H1 (cell line): Measurements from ENCODE around the gene SMOC2. TPM values are rescaled to one million over a fixed set of nuclear protein-coding genes. Genes with fewer than 3 reads are reported as not detected.

Experiments
- CTCF ChIA-PET: fragments of 300-600 bp; sonication (Branson Sonifier 250); formaldehyde crosslinking; loops from one replicate; lab custom pipeline; 2021; ENCODE audit not compliant: partially characterized antibody; lab: Charles Lee
- POLR2A ChIA-PET: fragments of 300-600 bp; sonication (Branson Sonifier 250); formaldehyde crosslinking; loops from one replicate; lab custom pipeline; 2021; ENCODE audit warnings: inconsistent platforms; ENCODE audit not compliant: partially characterized antibody; lab: Charles Lee
- DNase-seq, 2 experiments: peaks; one replicate each; pipeline versions ENCODE4 v3.0.0 to v3.0.0-alpha.2; 2010 to 2022; ENCODE audit warnings: low spot score in 2 of 2, low read depth in 1 of 2, mixed read lengths in 1 of 2
- FAIRE-seq: peaks from 2 replicates; lab custom pipeline; 2011; peaks lifted over from hg19 to GRCh38; lab: Jason Lieb, UNC
- H2AFZ ChIP-seq: 2 replicates; pipeline ENCODE4 v1.8.1; 2012; ENCODE audit warnings: low read length, inconsistent platforms
- H2AK5ac ChIP-seq: 2 replicates; pipeline ENCODE4 v1.6.1; 2013; ENCODE audit warnings: low read depth, low read length
- H2BK120ac ChIP-seq: replicated peaks from 2 replicates; pipeline ENCODE3; 2013; ENCODE audit warnings: low read depth, low read length, inconsistent platforms
- H2BK12ac ChIP-seq: 2 replicates; pipeline ENCODE4 v1.6.1; 2013; ENCODE audit warnings: low read depth, low read length
- H2BK15ac ChIP-seq: 2 replicates; pipeline ENCODE4 v1.6.1; 2013; ENCODE audit warnings: low read length
- H2BK20ac ChIP-seq: 2 replicates; pipeline ENCODE4 v1.6.1; 2013; ENCODE audit warnings: low read length
- H2BK5ac ChIP-seq: 2 replicates; pipeline ENCODE4 v1.6.1; 2013; ENCODE audit warnings: low read depth, low read length
- H3K14ac ChIP-seq: 2 replicates; pipeline ENCODE4 v1.6.1; 2013; ENCODE audit warnings: inconsistent platforms; ENCODE audit not compliant: insufficient read length
- H3K18ac ChIP-seq: 2 replicates; pipeline ENCODE4 v1.6.1; 2013; ENCODE audit warnings: low read length; ENCODE audit errors: extremely low read depth
- H3K23ac ChIP-seq: 2 replicates; pipeline ENCODE4 v1.6.1; 2013; ENCODE audit warnings: inconsistent platforms; ENCODE audit not compliant: insufficient read length
- H3K23me2 ChIP-seq: 2 replicates; pipeline ENCODE4 v1.6.1; 2013; ENCODE audit warnings: low read depth, low read length
- H3K27ac ChIP-seq: 2 replicates; pipeline ENCODE4 v1.6.1; 2011; ENCODE audit warnings: low read depth, low read length, inconsistent platforms
- H3K27me3 ChIP-seq, 4 experiments: replicated peaks in 1 of 4; 1 replicate in 1 of 4; 2 replicates in 3 of 4; pipeline versions ENCODE4 v1.6.1 to v1.8.1; 2011 to 2013; ENCODE audit warnings: low read length in 3 of 4, mild to moderate bottlenecking in 3 of 4, inconsistent platforms in 2 of 4, mixed read lengths in 2 of 4, moderate library complexity in 1 of 4; ENCODE audit not compliant: control insufficient read depth in 3 of 4, insufficient read depth in 3 of 4; ENCODE audit errors: extremely low read depth in 1 of 4
- H3K36me3 ChIP-seq, 4 experiments: 2 replicates each; pipeline versions ENCODE4 v1.6.1 to v1.8.1; 2011 to 2013; ENCODE audit warnings: mild to moderate bottlenecking in 4 of 4, low read length in 3 of 4, moderate library complexity in 2 of 4, control low read depth in 1 of 4, inconsistent platforms in 1 of 4; ENCODE audit not compliant: insufficient read depth in 4 of 4, control insufficient read depth in 2 of 4
- H3K4ac ChIP-seq: replicated peaks from 2 replicates; pipeline ENCODE3; 2013; ENCODE audit warnings: low read length, low read depth, mixed read lengths, inconsistent platforms; ENCODE audit not compliant: insufficient read length
- H3K4me1 ChIP-seq, 4 experiments: replicated peaks in 1 of 4; 1 replicate in 1 of 4; 2 replicates in 3 of 4; pipeline versions ENCODE4 v1.6.1 to v1.8.1; 2011 to 2013; ENCODE audit warnings: low read length in 3 of 4, inconsistent platforms in 2 of 4, mixed read lengths in 1 of 4; ENCODE audit not compliant: insufficient read depth in 4 of 4, control insufficient read depth in 3 of 4
- H3K4me2 ChIP-seq, 2 experiments: 2 replicates each; pipeline versions ENCODE4 v1.6.1 to v1.8.1; 2011 to 2013; ENCODE audit warnings: low read depth in 2 of 2, low read length in 2 of 2, control low read depth in 1 of 2, inconsistent platforms in 1 of 2, mild to moderate bottlenecking in 1 of 2; ENCODE audit not compliant: insufficient read depth in 1 of 2
- H3K4me3 ChIP-seq, 4 experiments: fragments of 200-600, 300-600 bp in 1 of 4; sonication (generic), shearing (Covaris generic), sonication (Bioruptor Twin) in 1 of 4; 2 replicates each; pipeline versions ENCODE4 v1.5.1 to v1.8.1; 2011 to 2016; ENCODE audit warnings: low read length in 4 of 4, low read depth in 3 of 4, control low read depth in 2 of 4, inconsistent platforms in 2 of 4, mild to moderate bottlenecking in 2 of 4, mixed read lengths in 1 of 4, moderate library complexity in 1 of 4; ENCODE audit not compliant: insufficient read depth in 2 of 4; ENCODE audit errors: extremely low read depth in 1 of 4
- H3K56ac ChIP-seq: replicated peaks from 2 replicates; pipeline ENCODE3; 2013; ENCODE audit warnings: low read depth, mild to moderate bottlenecking, mixed read lengths, low read length, inconsistent platforms; ENCODE audit not compliant: insufficient read length
- H3K79me1 ChIP-seq: 2 replicates; pipeline ENCODE4 v1.6.1; 2013; ENCODE audit warnings: low read depth, low read length, control low read depth
- H3K79me2 ChIP-seq, 2 experiments: 2 replicates each; pipeline versions ENCODE4 v1.6.1 to v1.8.1; 2012 to 2013; ENCODE audit warnings: low read length in 2 of 2, mild to moderate bottlenecking in 2 of 2, inconsistent platforms in 1 of 2; ENCODE audit not compliant: insufficient read depth in 2 of 2, control insufficient read depth in 1 of 2
- H3K9ac ChIP-seq, 4 experiments: replicated peaks in 1 of 4; 1 replicate in 1 of 4; 2 replicates in 3 of 4; pipeline versions ENCODE4 v1.6.1 to v1.8.1; 2011 to 2013; ENCODE audit warnings: low read depth in 3 of 4, low read length in 3 of 4, control low read depth in 2 of 4, mild to moderate bottlenecking in 2 of 4, moderate library complexity in 2 of 4, inconsistent platforms in 1 of 4; ENCODE audit errors: extremely low read depth in 1 of 4
- H3K9me3 ChIP-seq, 2 experiments: 2 replicates each; pipeline versions ENCODE4 v1.6.1 to v1.8.1; 2012 to 2013; ENCODE audit warnings: mild to moderate bottlenecking in 2 of 2, moderate library complexity in 2 of 2, control low read depth in 1 of 2, inconsistent platforms in 1 of 2, low read depth in 1 of 2, low read length in 1 of 2, mixed read lengths in 1 of 2; ENCODE audit not compliant: insufficient read depth in 2 of 2
- H4K20me1 ChIP-seq, 2 experiments: replicated peaks in 1 of 2; 2 replicates each; pipeline versions ENCODE3 to v1.8.1; 2011 to 2013; ENCODE audit warnings: inconsistent platforms in 2 of 2, low read length in 2 of 2, mild to moderate bottlenecking in 1 of 2; ENCODE audit not compliant: insufficient read depth in 2 of 2, control insufficient read depth in 1 of 2
- H4K5ac ChIP-seq: 2 replicates; pipeline ENCODE4 v1.6.1; 2013; ENCODE audit warnings: low read length, low read depth, mixed read lengths, inconsistent platforms; ENCODE audit not compliant: insufficient read length
- H4K8ac ChIP-seq: 2 replicates; pipeline ENCODE4 v1.8.0; 2013; ENCODE audit warnings: mild to moderate bottlenecking, moderate library complexity, low read length, inconsistent platforms; ENCODE audit not compliant: insufficient read depth; ENCODE audit errors: extremely low read depth
- H4K91ac ChIP-seq: replicated peaks from 2 replicates; pipeline ENCODE3; 2013; ENCODE audit warnings: low read length, mixed read lengths, inconsistent platforms; ENCODE audit not compliant: insufficient read length
- HDAC2 ChIP-seq, 2 experiments: fragments of 300-600 bp in 1 of 2; sonication (generic) in 1 of 2; IDR thresholded peaks; 2 replicates each; pipeline ENCODE4 v1.6.1; 2011 to 2012; ENCODE audit warnings: low read depth in 2 of 2, low read length in 2 of 2, mild to moderate bottlenecking in 2 of 2, moderate library complexity in 2 of 2, borderline replicate concordance in 1 of 2, inconsistent platforms in 1 of 2
- NANOG ChIP-seq: IDR thresholded peaks from 2 replicates; pipeline ENCODE4 v1.6.1; 2011; ENCODE audit warnings: low read length, low read depth, mild to moderate bottlenecking, inconsistent platforms; ENCODE audit not compliant: insufficient read depth, poor library complexity, severe bottlenecking
- POU5F1 ChIP-seq: IDR thresholded peaks from 2 replicates; pipeline ENCODE4 v1.6.1; 2011; ENCODE audit warnings: low read depth, mild to moderate bottlenecking, low read length, moderate library complexity
- SP4 ChIP-seq: IDR thresholded peaks from 2 replicates; pipeline ENCODE4 v1.6.1; 2012; ENCODE audit warnings: low read length, inconsistent platforms
- WGBS, 2 experiments: shearing (Covaris generic) in 1 of 2; methylation state at CpG; one replicate each; pipeline versions ENCODE4 v1.1.6 to v1.1.7; 2013 to 2015; ENCODE audit warnings: low lambda C conversion rate in 2 of 2, mixed read lengths in 2 of 2, inconsistent platforms in 1 of 2, low coverage in 1 of 2, missing lambda C conversion rate in 1 of 2; ENCODE audit not compliant: insufficient replicate concordance in 2 of 2, insufficient coverage in 1 of 2, insufficient read length in 1 of 2; ENCODE audit errors: extremely low coverage in 1 of 2, missing lambda C conversion rate in 1 of 2; 5-methylcytosine and 5-hydroxymethylcytosine counted together
- polyA plus RNA-seq, 7 experiments: library from polyadenylated mRNA; depleted of rRNA in 3 of 7; stranded (reverse) in 5 of 7; unstranded in 2 of 7; fragments of >200 nt in 5 of 7; fragments of 200-250 nt in 2 of 7; gene quantifications; 1 replicate in 5 of 7; 2 replicates in 1 of 7; 4 replicates in 1 of 7; pipeline versions ENCODE4 v1.2.1 to v1.2.3, GENCODE V29; 2011 to 2013; ENCODE audit warnings: missing spikeins in 2 of 7, mixed read lengths in 2 of 7
- total RNA-seq: library from RNA; stranded (reverse); fragmentation: NEBNext Ultra II Directional; extraction: Animal tissue kit (Norgen Biotek cat#: 25700); gene quantifications from 2 replicates; pipeline ENCODE4 v1.2.1, GENCODE V29; 2021

SMOC2 gene
- total and polyA plus RNA-seq, 2 of the 8 experiments (the other 6 are each of a cell fraction or from before 2014, with no cell fraction given): 7.7 to 8.5 TPM

DNA sequence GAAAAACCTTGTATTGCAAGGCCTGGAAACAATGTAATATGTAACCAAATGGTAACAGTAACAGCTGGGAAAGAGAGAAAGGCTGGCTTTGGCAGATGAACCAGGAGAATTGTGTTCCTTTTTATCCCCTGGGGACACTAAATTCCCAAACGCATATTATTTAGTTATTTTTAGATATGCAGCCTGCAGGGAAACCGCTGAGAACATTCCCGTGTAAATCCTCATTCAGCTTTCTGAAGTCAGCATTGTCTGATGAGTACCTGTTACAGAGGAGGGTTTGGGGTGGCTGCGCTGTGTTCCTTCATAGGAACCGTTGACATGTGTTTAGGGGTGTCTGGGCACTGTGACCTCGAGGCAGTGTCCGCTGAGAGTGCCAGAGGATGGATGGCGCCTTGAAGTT, 101.3 kb downstream of the SMOC2 start:
- CTCF ChIA-PET: interaction anchor here (0.6 to 2.6 kb wide), 2 partner anchors 91 to 350 kb away, joined by 3 to 7 read pairs; no protein-coding TSS in a partner anchor
- Histone ChIP-seq H3K27ac (no peak overlapping the region), H3K4me2 (no peak overlapping the region), H3K23ac (no peak overlapping the region), H2AK5ac (no peak overlapping the region), H2BK12ac (0 out of 2 replicates have a peak overlapping the region, but pooled peaks have one; percentile 50), H2BK120ac (no peak overlapping the region), H2BK20ac (no peak overlapping the region), H3K23me2 (no peaks in the 10 kb centered on the region; the same call in 1 of the 2 replicates), H3K18ac (no peak overlapping the region; the same call in 1 of the 2 replicates), H3K9ac (no peak overlapping the region), H3K56ac (no peak overlapping the region), H3K79me1 (no peaks in the 10 kb centered on the region), H3K4me1 (peaks cover 9 to 36% (median 19%) of the 10 kb centered on the region in 4 experiments), H3K79me2 (no peaks in the 10 kb centered on the region), H4K5ac (no peak overlapping the region), H4K91ac (no peak overlapping the region), H3K14ac (no peak overlapping the region), H4K8ac (no peak overlapping the region), H3K4me3 (no peak overlapping the region), H2AFZ (no peak overlapping the region), H3K36me3 (no peaks in the 10 kb centered on the region), H3K4ac (no peak overlapping the region), H3K9me3 (no peaks in the 10 kb centered on the region), H2BK5ac (no peak overlapping the region), H4K20me1 (no peaks in the 10 kb centered on the region), H2BK15ac (no peak overlapping the region), H3K27me3 (no peaks in the 10 kb centered on the region)
- DNase-seq (no peak), FAIRE-seq (peak; percentile 60)
- POLR2A ChIA-PET: interaction anchor here (1.7 kb wide), 1 partner anchor 178 kb away, joined by 4 read pairs; no protein-coding TSS in a partner anchor
- TF ChIP-seq NANOG (no peak), HDAC2 (IDR thresholded peaks at IDR 0.05; ENCODE audit: borderline replicate concordance in 1 of 2, low read depth in 2 of 2, low read length in 2 of 2) (no peak), POU5F1 (no peak), SP4 (no peak)
- 80% methylated on average over 8 of the region's 8 CpGs; no CpG with 5 or more reads in 1 of the 2 experiments for WGBS, 2 experiments
